ENCODE data around the gene MMP20.

Gene MMP20

GRCh38 chr11:102623998-102624397, 1.1 kb downstream of the MMP20 start:
- no peak for DNase-seq (ENCODE audit: low spot score)
- in situ Hi-C loops (cut with MboI; ENCODE audit: low pct_unique_long_range_greater_than_20kb, low sequenced_read_pairs, unreplicated experiment): no loop called here
- no peak for TF ChIP-seq CTCF (IDR thresholded peaks at IDR 0.05; ENCODE audit: extremely low read depth, insufficient read depth, missing control alignments)

GRCh38 chr11:102623128-102623527, 2.0 kb downstream of the MMP20 start:
- no peak for TF ChIP-seq CTCF (IDR thresholded peaks at IDR 0.05; ENCODE audit: extremely low read depth, insufficient read depth, missing control alignments)
- in situ Hi-C loops (cut with MboI; ENCODE audit: low pct_unique_long_range_greater_than_20kb, low sequenced_read_pairs, unreplicated experiment): no loop called here
- DNase-seq (ENCODE audit: low spot score): no peak

GRCh38 chr11:102622258-102622657, 2.9 kb downstream of the MMP20 start:
- in situ Hi-C loops (cut with MboI; ENCODE audit: low pct_unique_long_range_greater_than_20kb, low sequenced_read_pairs, unreplicated experiment): no loop called here
- TF ChIP-seq CTCF (IDR thresholded peaks at IDR 0.05; ENCODE audit: extremely low read depth, insufficient read depth, missing control alignments): no peak
- no peak for DNase-seq (ENCODE audit: low spot score)

GRCh38 chr11:102620818-102621561, 4.1 kb downstream of the MMP20 start:
- peak; percentile 12 for DNase-seq (ENCODE audit: low spot score)
- in situ Hi-C loops (cut with MboI; ENCODE audit: low pct_unique_long_range_greater_than_20kb, low sequenced_read_pairs, unreplicated experiment): no loop called here
- TF ChIP-seq CTCF (IDR thresholded peaks at IDR 0.05; ENCODE audit: extremely low read depth, insufficient read depth, missing control alignments): no peak

- in situ Hi-C loops (cut with MboI; ENCODE audit: low pct_unique_long_range_greater_than_20kb, low sequenced_read_pairs, unreplicated experiment): no loop called here
- no peak for TF ChIP-seq CTCF (IDR thresholded peaks at IDR 0.05; ENCODE audit: extremely low read depth, insufficient read depth, missing control alignments)
Measured at GRCh38 chr11:102620179-102620578, 5.0 kb downstream of the MMP20 start.

GRCh38 chr11:102617466-102618008, 7.6 kb downstream of the MMP20 start:
- in situ Hi-C loops (cut with MboI; ENCODE audit: low pct_unique_long_range_greater_than_20kb, low sequenced_read_pairs, unreplicated experiment): loop anchor here (10.0 kb wide), 1 partner anchor 123 kb away; no protein-coding TSS in a partner anchor
- no peak for DNase-seq (ENCODE audit: low spot score)
- no peak for TF ChIP-seq CTCF (IDR thresholded peaks at IDR 0.05; ENCODE audit: extremely low read depth, insufficient read depth, missing control alignments)

More at GRCh38 chr11:102620179-102620578, 5.0 kb downstream of the MMP20 start:
- DNase-seq (ENCODE audit: low spot score): no peak

Measured in GM13977 (cell line).